GM10266 (cell line): Measurements from ENCODE around the gene PROK2.

Experiments used
- DNase-seq: peaks from one replicate; pipeline ENCODE4 v3.0.0; 2012; ENCODE audit errors: extremely low spot score
- CTCF ChIP-seq: IDR thresholded peaks from 2 replicates; pipeline ENCODE4 v1.5.1; 2012; ENCODE audit warnings: mild to moderate bottlenecking, low read depth; ENCODE audit not compliant: control insufficient read depth, insufficient read depth; ENCODE audit errors: missing control alignments

The PROK2 gene

GRCh38 chr3:71805199-71805598, 20.3 kb upstream of the PROK2 start:
- DNase-seq = no peak
- no peak for TF ChIP-seq CTCF

GRCh38 chr3:71803248-71803647, 18.3 kb upstream of the PROK2 start:
- DNase-seq = no peak

GRCh38 chr3:71801986-71802385, 17.0 kb upstream of the PROK2 start:
- no peak for TF ChIP-seq CTCF

More at GRCh38 chr3:71803248-71803647, 18.3 kb upstream of the PROK2 start:
- no peak for TF ChIP-seq CTCF

GRCh38 chr3:71800023-71800422, 15.1 kb upstream of the PROK2 start:
- no peak for DNase-seq

More at GRCh38 chr3:71801986-71802385, 17.0 kb upstream of the PROK2 start:
- DNase-seq = no peak

GRCh38 chr3:71797455-71797854, 12.5 kb upstream of the PROK2 start:
- DNase-seq = no peak
- no peak for TF ChIP-seq CTCF

More at GRCh38 chr3:71800023-71800422, 15.1 kb upstream of the PROK2 start:
- no peak for TF ChIP-seq CTCF

- DNase-seq = no peak
- no peak for TF ChIP-seq CTCF
These were observed 11.3 kb upstream of the PROK2 start for GRCh38 chr3:71796290-71796689.

GRCh38 chr3:71791634-71792033, 6.7 kb upstream of the PROK2 start:
- no peak for DNase-seq
- TF ChIP-seq CTCF = no peak

GRCh38 chr3:71789922-71790321, 5.0 kb upstream of the PROK2 start:
- no peak for DNase-seq
- TF ChIP-seq CTCF = no peak
